ENCODE data around the gene KCTD16.

Gene KCTD16

DNA sequence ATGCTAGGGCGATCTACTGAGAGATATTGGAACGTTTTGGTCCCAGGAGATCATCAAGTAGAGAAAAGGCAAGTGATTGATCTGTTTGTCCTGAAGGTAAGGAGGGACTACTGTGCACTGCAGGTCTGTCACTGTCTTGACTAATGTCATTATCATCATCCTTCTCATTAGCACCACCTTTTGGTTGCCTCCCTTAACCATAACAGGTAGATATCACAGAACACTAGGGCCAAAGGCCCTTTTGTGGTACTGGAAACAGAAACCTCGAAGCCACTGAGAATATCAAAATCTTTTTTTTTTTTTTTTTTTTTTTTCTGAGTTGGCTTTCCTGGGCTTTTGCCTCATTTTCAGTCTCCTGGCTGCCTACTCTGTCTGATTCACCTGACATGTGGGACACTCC, 134.0 kb downstream of the KCTD16 start:
- no peak overlapping the region for H3K4me3 ChIP-seq (ENCODE audit: low read depth, low read length)
- H3K36me3 ChIP-seq = no peaks in the 10 kb centered on the region
- no peaks in the 10 kb centered on the region; the same call in 1 of the 2 replicates for H3K27me3 ChIP-seq
- H3K9me3 ChIP-seq = no peaks in the 10 kb centered on the region
- TF ChIP-seq, protein P1, sequence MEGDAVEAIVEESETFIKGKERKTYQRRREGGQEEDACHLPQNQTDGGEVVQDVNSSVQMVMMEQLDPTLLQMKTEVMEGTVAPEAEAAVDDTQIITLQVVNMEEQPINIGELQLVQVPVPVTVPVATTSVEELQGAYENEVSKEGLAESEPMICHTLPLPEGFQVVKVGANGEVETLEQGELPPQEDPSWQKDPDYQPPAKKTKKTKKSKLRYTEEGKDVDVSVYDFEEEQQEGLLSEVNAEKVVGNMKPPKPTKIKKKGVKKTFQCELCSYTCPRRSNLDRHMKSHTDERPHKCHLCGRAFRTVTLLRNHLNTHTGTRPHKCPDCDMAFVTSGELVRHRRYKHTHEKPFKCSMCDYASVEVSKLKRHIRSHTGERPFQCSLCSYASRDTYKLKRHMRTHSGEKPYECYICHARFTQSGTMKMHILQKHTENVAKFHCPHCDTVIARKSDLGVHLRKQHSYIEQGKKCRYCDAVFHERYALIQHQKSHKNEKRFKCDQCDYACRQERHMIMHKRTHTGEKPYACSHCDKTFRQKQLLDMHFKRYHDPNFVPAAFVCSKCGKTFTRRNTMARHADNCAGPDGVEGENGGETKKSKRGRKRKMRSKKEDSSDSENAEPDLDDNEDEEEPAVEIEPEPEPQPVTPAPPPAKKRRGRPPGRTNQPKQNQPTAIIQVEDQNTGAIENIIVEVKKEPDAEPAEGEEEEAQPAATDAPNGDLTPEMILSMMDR (IDR thresholded peaks at IDR 0.05; ENCODE audit: low read depth, low read length) = no peak
- DNase-seq = no peak
- no peaks in the 10 kb centered on the region for H3K4me1 ChIP-seq

DNA sequence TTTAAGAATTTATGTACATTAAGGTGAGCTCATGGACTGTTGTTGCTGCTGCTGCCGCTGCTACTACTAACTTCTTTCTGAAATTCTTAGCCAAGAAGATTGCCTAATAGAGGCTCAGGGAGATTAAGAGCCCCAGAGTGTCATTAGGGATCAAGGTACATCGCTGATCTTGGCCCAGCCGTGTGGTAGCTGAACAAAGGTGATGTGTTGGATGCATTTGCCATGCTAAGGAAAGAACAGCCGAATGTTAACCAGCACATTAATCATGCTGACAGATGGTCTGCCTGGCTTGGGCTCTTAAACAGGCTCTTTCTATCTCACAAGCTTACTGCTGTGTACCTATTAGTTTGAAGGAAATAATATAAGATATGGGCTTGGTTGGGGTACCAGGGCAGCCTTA, 137.1 kb downstream of the KCTD16 start:
- DNase-seq = no peak
- TF ChIP-seq, protein P1 (IDR thresholded peaks at IDR 0.05; ENCODE audit: low read depth, low read length) = no peak
- Histone ChIP-seq H3K4me3 (ENCODE audit: low read depth, low read length) (no peak overlapping the region), H3K27me3 (no peaks in the 10 kb centered on the region; the same call in 1 of the 2 replicates), H3K9me3 (no peaks in the 10 kb centered on the region), H3K36me3 (no peaks in the 10 kb centered on the region), H3K4me1 (no peaks in the 10 kb centered on the region)

DNA sequence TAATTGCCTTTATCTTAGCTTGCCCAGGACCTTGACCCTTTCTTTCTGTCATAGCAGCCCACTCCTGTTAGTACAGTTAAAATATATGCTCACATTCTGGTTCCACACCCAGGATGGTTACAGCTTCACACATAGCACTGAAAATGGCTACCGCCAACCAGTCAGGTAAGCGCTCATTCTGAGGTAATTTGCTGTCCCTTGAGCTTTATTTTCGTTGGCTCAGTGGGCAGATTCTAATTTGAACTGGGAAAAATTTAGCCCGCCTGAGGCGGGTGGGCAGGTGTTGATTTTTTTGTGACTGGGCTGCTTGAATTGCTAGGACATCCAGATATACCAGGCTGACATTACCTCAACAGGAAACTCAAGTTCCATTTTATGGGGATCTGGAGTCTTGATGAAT, 137.5 kb downstream of the KCTD16 start:
- Histone ChIP-seq H3K4me3 (ENCODE audit: low read depth, low read length) (no peak overlapping the region), H3K36me3 (no peaks in the 10 kb centered on the region), H3K27me3 (no peaks in the 10 kb centered on the region; the same call in 1 of the 2 replicates), H3K9me3 (no peaks in the 10 kb centered on the region), H3K4me1 (no peaks in the 10 kb centered on the region)
- no peak for DNase-seq
- TF ChIP-seq, protein P1 (IDR thresholded peaks at IDR 0.05; ENCODE audit: low read depth, low read length) = no peak

DNA sequence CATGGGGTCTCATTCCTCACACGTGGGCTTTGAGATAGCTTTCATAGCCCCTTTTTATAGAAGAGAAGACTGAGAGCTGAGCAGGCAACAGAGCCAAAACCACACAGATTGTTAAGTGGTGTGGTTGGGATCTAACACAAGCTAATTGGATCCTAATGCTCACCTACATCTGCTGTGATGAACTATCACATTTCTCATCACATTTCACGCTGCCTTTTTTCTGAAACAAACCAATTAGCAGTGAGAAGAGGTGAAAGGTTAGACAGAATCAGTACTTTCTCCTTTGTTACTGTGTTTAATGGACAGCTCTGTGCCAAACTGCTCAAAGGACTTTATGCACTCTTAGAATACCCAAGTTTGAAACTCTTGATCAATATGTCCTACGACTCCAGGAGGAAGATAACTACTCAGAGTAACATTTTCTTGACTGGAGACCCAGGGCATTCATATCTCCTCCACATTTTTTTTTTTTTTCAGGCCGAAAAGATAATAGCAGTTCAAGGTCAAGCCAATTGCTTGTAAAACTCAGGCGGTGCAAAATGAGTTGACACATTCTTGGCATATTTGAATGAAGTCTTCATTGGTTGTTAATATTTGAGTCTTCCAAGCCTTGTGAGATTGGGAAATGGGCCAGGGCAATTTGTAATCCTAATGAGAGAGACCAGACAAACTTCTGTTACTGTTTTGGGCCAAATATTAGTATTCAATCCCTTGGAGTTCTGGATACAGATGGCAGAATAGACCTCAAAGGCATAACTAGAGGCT, 138.4 kb downstream of the KCTD16 start:
- TF ChIP-seq, protein P1 (IDR thresholded peaks at IDR 0.05; ENCODE audit: low read depth, low read length) = no peak
- Histone ChIP-seq H3K9me3 (no peaks in the 10 kb centered on the region), H3K27me3 (no peaks in the 10 kb centered on the region; the same call in 1 of the 2 replicates), H3K4me1 (no peaks in the 10 kb centered on the region), H3K4me3 (ENCODE audit: low read depth, low read length) (no peak overlapping the region), H3K36me3 (no peaks in the 10 kb centered on the region)
- no peak for DNase-seq

DNA sequence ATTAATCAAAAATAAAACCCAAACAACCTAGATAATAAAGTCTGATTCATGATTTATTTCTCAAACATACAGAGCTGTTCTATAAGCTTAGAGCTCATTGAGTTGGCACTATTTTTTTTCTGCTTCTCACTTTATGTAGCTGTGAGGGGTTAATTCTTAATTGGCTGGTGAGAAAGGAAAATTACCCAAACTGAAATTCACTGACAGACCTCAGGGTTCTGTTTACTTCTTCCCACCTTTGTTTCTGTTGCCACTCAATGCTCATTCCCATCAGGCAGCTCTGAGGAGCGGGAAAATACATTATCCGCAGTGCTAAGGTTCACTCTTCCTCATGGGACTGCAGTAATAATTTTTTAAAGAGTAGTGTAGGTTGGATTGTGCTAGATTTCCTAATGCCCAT, 139.9 kb downstream of the KCTD16 start:
- TF ChIP-seq, protein P1 (IDR thresholded peaks at IDR 0.05; ENCODE audit: low read depth, low read length) = no peak
- H3K36me3 ChIP-seq = no peaks in the 10 kb centered on the region
- H3K4me3 ChIP-seq (ENCODE audit: low read depth, low read length) = no peak overlapping the region
- H3K27me3 ChIP-seq = no peaks in the 10 kb centered on the region; the same call in 1 of the 2 replicates
- DNase-seq = no peak
- no peaks in the 10 kb centered on the region for H3K4me1 ChIP-seq
- no peaks in the 10 kb centered on the region for H3K9me3 ChIP-seq

DNA sequence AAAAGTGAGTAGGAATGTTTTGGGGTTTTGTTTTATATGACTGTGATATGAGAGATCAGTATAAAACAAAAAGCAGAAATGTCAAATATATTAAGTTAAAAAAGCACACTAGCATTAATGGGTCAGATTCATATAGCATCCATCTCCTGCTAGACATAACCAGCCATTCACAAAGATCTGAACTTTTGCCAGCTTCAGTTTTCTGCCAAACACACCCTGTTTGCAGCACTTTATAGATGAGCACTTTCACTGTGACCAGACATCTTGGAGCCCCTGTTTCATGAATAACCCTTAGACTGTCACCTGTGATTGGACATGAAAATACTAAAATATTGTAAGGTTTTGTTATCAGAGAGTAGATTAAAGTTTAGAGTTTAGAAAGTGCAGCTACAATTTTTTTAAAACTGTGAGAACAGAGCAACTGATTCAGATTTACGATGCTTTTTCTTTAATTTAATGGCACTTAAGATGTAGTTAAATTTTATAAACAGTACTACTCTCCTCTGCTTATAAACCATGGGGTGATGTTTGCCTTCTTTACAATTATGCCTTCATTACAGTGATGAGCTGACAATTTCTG, 142.6 kb downstream of the KCTD16 start:
- Histone ChIP-seq H3K9me3 (no peaks in the 10 kb centered on the region), H3K27me3 (no peaks in the 10 kb centered on the region), H3K4me1 (no peaks in the 10 kb centered on the region), H3K4me3 (ENCODE audit: low read depth, low read length) (no peak overlapping the region), H3K36me3 (no peaks in the 10 kb centered on the region)
- DNase-seq = no peak
- TF ChIP-seq, protein P1 (IDR thresholded peaks at IDR 0.05; ENCODE audit: low read depth, low read length) = no peak
